NCI-H446 treated with DMSO at 0.1 percent for 48 hours (cell line): ENCODE measurements around the gene C12orf60.
"Not testable (repeated sequence)": the region's sequence is repeated elsewhere in the genome, so short reads cannot be mapped to it uniquely, and the experiment has no call there.

Experiments used
- DNase-seq: peaks from one replicate; lab custom pipeline; 2025; lab: John Stamatoyannopoulos, UW

Gene C12orf60, protein sequence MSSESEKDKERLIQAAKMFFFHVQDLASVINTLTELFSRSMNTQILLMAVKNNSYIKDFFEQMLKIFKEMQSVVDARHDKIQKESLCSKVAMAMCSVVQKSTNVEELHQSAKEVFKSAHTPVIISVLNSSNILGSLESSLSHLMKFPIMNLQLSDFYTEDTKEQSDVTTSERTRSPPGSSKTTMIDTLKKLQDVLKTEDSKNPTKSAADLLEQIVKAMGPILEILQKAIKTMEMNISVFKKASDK

DNA sequence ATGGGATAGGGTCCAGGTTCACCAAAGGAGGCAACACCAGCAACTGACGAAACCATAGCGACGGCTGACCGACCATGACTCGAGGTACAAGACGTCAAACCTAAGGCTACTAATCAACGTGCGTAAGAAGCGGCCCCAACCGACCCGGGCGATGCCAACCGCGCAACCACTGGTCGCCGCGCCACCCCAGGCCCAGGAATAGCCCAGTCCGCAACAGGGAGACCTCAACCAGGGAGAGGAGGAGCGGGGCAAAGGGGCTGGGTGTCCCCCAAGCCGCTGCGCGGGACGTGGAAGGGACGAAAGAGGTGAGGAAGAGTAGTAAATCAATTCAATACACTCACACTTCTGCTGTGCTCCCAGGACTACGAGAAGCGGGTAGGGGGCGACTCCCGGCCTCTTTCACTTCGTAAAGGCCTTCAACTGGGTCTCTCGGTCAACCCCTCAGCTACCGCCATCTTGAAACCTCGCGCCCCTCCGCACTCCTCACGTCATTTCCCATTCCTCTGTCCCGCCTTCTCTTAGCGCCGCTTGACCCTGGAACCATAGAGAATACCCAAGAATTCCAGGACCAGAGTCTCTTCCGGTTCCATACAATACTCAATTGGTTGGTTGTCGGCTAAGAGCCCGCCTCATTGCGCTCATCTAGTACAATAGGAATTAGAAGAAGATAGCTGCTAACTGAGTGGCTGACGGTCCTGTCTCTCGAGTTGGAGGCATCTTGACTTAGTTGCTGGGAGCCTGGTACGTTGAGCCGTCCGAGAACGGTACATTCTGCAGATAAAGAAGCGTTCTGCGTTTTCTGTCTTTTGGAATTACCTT lies at the start of gene C12orf60, which contains the start of gene WBP11:
Gene C12orf60, plus strand, starts transcription at position 660 of the 819 bp plus-strand sequence. CDS start 19,266 bp downstream, outside the sequence.
Gene WBP11, minus strand, starts transcription at position 468 of the 819 bp plus-strand sequence. CDS start 2,095 bp downstream, outside the sequence.
- DNase-seq: peak; percentile 98

DNA sequence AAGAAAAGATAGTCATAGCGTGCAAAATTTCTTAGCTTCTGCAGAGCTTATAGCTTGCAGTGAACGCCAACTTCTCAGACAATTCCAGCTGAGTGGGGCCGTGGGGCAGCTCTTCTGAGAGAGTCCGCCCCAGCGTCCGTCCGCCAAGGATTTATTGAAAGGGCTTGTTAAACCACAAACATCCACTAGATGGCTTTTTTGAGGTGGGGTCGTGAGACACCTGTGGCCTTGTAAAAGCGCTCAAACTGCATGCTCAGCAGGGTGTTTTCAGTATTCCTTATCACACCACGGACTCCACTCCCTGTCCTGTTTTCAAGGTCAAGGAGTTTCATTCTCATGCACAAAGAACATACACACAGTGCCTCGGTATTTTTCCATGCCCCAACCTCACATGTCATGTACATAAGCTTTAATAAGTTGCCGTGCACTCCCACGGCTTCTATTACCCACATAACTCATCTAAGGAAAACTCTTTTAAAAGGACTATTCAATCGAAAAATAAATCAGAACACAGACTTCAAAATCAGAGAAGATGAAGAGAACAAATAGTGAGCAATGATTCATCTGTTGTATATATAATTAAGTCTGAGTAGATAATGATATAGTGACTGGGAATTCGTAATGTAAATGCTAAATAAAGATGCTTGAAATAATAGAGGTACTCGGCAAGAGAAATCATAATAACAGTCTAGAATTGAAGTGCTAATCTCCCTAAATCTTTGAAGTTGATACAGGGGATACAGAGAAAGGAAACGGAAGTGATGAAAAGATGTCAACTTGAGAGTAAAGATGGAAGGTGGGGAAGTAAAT lies 46.9 kb upstream of the C12orf60 start:
- no peak for DNase-seq

DNA sequence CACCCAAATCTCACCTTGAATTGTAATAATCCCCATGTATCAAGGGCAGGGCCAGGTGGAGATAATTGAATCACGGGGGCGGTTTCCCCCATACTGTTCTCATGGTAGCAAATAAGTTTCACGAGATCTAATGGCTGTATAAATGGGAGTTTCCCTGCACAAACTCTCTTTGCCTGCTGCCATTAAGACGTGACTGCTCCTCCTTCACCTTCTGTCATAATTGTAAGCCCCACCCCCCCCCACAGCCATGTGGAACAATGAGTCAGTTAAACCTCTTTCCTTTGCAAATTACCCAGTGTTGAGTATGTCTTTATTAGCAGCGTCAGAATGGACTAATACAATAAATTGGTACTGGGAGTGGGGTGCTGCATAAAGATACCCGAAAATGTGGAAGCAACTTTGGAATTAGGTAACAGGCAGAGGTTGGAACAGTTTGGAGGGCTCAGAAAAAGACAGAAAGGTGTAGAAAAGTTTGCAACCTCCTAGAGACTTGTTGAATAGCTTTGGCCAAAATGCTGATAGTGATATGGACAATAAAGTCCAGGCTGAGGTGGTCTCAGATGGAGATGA lies 43.7 kb upstream of the C12orf60 start:
- not testable (repeated sequence) for DNase-seq

GRCh38 chr12:14765398-14765797 lies 38.1 kb upstream of the C12orf60 start:
- DNase-seq: no peak

DNA sequence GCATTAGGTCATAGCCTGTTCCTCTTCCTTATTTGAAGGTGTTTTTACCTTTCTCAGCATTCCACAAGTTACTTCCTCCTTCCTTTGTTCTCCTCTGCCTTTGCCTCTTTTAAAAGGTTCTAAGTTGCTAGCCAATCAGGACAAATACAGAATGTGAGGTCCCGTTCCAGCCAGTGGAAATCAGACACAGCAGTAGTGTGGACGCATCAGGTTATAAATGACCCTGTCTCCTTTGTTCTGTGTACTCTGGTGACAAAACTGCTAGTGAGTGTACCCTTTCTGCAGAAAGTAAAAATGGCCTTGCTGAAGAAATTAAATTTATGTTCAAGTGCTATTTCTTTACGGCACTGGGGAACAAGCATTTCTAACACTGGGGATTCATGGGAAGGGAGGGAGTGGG lies 37.5 kb upstream of the C12orf60 start:
- not testable (repeated sequence) for DNase-seq

DNA sequence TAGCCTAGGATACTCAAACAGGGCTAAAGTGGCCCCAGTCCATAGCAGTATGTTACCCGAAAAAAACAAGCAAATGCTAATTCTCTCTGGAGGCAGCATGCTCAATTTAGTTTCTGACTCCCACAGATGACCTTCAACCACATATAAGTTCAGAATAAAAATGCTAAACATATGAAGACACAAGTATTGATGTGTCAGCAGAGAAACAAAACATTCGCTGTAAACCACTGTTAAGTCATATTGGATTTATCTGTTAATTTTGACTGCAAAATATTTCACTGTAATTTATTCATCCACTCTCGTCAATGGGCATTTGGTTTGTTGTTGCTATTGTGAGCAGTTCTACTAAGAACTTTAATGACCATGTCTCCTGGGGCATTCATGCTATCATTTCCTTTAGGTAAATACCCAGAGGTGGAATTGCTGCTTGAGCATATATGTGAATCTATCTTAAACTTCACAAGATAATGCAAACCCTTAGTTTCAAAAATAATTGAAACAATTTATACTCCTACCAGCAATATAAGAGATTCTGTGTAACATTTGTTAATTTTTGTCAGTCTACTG lies 36.7 kb upstream of the C12orf60 start:
- DNase-seq: no peak

- no peak for DNase-seq
Observed at GRCh38 chr12:14767617-14768016, 35.9 kb upstream of the C12orf60 start.

DNA sequence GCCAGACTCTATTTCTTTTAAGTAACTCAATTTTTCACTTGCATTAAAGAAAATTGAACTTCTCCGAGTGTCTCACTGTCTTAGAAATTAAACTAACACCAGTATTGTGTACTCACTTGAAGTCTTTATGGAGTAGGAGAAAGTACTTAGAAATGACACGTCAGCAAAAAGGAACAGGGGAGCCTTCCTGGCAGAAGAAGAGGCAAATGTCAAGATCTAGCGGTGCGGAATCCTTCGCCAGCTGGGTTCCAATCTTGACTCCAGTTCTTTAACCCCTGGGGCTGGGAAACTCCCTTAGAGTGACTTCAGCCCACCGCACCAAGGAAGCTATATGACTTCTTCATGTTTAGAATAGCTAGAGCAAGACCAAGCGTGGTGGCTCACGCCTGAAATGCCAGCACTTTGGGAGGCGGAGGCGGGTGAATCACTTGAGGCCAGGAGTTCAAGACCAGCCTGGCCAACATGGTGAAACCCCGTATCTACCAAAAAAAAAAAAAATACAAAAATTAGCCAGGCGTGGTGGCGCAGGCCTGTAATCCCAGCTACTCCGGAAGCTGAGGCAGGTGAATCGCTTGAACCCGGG lies 34.6 kb upstream of the C12orf60 start:
- DNase-seq: no peak

GRCh38 chr12:14769466-14769968 lies 34.0 kb upstream of the C12orf60 start:
- no peak for DNase-seq

DNA sequence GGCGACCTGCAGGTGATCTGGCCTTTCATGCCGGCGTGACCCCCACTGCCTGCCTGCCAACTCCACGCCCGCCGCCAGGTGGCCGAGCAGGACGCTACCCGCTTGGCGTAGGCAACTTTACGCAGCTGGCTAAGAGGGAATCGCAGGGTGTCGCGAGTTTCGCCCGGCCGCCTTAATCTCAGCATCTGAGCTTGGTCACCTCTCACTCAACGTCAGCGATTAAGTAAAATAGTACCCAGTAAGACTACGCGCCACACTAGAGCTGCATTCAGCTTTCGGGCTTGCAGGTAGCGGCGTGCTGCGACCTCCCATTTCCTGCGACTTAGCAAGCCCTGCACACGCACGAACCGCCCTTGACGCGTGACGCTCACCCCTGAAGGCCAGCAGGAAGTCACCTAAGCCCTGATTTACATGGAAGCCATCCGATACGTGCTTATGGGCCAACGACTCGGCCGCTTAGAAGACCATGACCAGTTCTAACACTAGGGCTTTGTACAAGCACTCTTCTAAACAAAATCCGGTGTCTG lies 33.4 kb upstream of the C12orf60 start:
- DNase-seq: no peak

- peak; percentile 72 for DNase-seq
Observed at GRCh38 chr12:14770496-14771461, 32.7 kb upstream of the C12orf60 start.

- no peak for DNase-seq
Observed at GRCh38 chr12:14771651-14772137, 31.8 kb upstream of the C12orf60 start.

GRCh38 chr12:14772946-14773345 lies 30.5 kb upstream of the C12orf60 start:
- DNase-seq: no peak

DNA sequence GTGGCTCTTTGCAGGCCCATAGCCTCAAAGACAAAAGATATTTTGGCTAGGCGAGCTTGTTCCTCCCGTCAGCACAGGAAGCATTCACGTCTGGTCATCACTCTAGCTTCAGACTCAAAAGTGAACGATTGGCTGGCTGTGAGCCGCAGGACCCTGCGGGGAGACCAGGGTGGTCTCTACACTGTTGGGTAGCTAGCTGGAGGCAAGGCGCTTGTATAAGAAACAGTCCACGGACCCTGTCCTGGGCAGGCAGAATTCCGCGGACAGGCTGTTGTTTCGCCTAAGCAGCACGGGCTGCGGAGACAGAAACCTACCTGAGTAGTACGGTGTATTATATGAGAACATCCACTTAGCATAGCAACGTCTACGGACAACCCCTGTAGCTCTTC lies 29.8 kb upstream of the C12orf60 start:
- DNase-seq: no peak

- DNase-seq: no peak
Observed at GRCh38 chr12:14774074-14774905, 29.2 kb upstream of the C12orf60 start.

DNA sequence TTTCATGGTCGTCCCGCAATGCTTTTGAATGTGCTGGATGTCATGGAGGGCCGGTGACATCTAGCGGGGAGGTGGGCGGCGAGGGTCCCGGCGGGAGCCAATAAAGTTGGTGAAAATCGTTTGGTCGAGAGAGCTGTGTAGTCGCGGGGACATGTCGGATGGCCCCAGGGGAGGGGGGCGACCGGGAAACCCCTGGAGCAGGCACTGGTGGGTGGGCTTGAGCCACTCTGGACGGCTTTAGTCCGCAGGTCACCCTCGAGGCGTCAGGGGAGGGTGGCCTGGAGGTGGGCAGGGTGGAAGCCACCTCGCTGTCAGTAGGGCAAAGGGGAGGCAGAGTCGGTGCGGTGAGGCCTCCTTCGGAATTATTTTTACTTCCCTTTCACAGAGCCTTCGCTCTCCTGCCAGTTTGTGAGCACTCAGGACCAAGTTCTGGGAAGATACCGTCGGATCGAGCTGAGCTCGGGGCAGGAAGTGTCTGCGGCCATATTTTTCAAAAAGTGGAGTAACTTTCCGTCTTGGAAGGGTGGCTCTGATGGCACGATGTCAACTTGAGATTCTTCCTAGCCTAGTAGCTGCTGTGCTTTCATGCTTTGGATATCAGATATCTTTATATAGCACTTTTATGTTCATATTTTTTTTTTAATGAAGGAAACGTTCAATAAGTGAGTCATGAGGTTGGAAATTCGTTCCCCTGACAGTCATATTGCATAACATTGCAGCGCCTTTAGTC lies 28.4 kb upstream of the C12orf60 start:
- no peak for DNase-seq

DNA sequence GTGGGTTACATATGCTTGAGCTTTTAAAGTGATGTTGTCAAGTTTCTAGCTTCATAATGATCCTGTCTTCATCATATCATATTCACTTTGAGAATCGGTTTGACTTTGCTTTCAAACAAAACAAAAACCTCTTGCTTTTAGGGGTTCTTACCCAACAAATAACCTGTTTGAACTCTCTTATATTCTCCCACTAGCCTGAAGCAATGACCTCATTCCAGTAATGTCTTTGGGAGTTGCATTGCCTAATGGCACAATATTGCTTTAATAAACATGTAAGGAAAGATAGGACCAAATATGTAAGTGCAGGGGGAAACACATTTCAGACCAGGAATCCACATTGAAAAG lies 27.9 kb upstream of the C12orf60 start:
- DNase-seq: no peak
